Uterus (tissue), 2 donors: ENCODE results near the gene LCNL1.

Source experiments
- POLR2A ChIP-seq, 2 donors: fragments of 450-650 bp; IDR thresholded peaks; one replicate each; pipeline ENCODE4 v1.6.1; 2016; ENCODE audit warnings: antibody characterized with exemption in 2 of 2, mild to moderate bottlenecking in 1 of 2, moderate library complexity in 1 of 2
- TF ChIP-seq, protein P1 (sequence below), 4 experiments: fragments of 200-600 bp in 2 of 4; fragments of 450-650 bp in 2 of 4; sonication (generic) in 2 of 4; IDR thresholded peaks; one replicate each; pipeline ENCODE4 v1.5.1; 2016 to 2019; ENCODE audit warnings: antibody characterized with exemption in 4 of 4, mild to moderate bottlenecking in 2 of 4, moderate library complexity in 1 of 4

DNA sequence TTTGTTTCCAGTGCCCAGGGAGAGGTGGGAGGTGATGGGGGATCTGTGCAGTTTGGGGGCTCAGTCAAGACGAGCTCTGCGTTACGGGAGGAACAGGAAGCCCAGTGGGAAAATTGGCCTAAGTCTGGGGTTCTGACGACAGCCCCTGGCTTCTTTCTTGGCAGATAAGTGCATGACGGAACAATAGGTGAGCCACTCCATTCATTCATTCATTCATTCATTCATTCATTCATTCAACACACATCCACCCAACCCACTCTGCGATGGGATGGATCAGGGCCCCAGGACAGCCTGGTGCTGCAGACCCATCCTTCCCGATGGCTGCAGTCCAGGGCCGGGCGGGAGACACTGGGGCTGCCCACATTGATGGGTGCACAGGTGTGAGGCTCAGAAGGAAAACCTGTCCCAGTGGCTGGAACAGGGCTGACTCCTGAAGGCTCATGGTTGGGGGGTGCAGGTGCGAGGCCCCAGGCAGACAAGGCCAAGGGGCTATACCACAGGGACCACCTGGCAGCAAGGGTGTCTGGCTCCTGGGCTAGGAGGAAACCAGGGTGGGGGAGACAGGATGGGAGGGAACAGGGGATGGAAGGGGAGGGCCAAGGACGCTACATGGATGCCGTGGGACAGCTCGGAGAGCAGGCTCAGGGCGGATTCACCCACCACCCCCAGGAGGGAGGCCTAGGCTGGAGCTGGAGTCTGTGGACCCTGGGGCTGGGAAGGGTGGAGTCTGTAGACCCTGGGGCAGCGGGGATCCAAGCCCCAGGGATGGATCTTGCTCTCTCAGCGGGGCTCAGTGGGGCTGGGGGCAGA, 1.9 kb upstream of the LCNL1 start:
- TF ChIP-seq, protein P1, sequence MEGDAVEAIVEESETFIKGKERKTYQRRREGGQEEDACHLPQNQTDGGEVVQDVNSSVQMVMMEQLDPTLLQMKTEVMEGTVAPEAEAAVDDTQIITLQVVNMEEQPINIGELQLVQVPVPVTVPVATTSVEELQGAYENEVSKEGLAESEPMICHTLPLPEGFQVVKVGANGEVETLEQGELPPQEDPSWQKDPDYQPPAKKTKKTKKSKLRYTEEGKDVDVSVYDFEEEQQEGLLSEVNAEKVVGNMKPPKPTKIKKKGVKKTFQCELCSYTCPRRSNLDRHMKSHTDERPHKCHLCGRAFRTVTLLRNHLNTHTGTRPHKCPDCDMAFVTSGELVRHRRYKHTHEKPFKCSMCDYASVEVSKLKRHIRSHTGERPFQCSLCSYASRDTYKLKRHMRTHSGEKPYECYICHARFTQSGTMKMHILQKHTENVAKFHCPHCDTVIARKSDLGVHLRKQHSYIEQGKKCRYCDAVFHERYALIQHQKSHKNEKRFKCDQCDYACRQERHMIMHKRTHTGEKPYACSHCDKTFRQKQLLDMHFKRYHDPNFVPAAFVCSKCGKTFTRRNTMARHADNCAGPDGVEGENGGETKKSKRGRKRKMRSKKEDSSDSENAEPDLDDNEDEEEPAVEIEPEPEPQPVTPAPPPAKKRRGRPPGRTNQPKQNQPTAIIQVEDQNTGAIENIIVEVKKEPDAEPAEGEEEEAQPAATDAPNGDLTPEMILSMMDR (IDR thresholded peaks at IDR 0.05), result no peak
- no peak for TF ChIP-seq POLR2A (IDR thresholded peaks at IDR 0.05)
